NOMO-1 treated with DMSO at 0.1 percent for 48 hours (cell line): ENCODE results near the gene PSMB10.

ENCODE experiments used
- DNase-seq: peaks from one replicate; lab custom pipeline; 2025; ENCODE audit not compliant: unreplicated experiment; lab: John Stamatoyannopoulos, UW

PSMB10 gene

GRCh38 chr16:67893743-67894399 lies 42.8 kb downstream of the PSMB10 start:
- DNase-seq: no peak

- DNase-seq: peak; percentile 96
Observed at GRCh38 chr16:67892899-67893742, 43.5 kb downstream of the PSMB10 start, which contains the start of gene PSKH1. PSKH1 (plus strand) TSS chr16:67893254; CDS start chr16:67908750, 15,496 bp downstream.

DNA sequence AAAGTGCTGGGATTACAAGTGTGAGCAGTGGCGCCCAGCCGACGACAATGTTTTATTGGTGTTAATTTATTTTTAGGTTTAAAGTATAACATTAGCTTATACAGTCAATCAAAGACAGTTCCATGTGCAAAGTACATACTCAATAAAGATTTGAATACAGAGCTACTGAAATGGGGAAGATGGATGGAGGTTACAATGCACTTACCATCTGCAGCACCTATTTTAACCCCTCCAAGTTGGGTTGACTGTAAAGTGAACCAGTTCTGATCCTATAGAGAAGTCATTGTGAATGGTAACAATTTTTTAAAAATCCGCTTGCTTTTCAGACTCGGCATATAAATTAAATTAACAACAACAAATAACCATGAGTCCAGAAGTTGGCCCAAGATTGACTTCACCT lies 44.3 kb downstream of the PSMB10 start:
- DNase-seq: no peak

DNA sequence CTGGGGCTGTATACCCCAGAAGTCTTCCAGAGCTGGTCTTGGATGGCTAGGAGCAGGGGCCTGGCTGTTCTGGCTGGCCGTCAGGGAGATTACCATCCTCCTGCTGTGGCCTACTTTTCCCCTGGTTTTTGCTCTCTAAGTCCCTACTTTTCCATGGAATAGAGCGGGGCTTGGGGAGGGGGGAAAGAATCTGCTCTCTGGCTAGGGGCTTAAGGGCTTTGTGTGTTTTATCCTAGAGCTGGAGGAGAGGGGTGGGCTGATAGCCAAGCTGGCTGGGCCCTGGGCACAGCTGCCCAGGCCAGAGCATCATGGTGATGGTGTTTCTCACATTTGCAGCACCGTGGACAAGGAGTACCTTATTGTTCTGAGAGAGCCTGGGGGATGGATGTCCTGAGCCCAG lies 48.3 kb downstream of the PSMB10 start:
- no peak for DNase-seq

DNA sequence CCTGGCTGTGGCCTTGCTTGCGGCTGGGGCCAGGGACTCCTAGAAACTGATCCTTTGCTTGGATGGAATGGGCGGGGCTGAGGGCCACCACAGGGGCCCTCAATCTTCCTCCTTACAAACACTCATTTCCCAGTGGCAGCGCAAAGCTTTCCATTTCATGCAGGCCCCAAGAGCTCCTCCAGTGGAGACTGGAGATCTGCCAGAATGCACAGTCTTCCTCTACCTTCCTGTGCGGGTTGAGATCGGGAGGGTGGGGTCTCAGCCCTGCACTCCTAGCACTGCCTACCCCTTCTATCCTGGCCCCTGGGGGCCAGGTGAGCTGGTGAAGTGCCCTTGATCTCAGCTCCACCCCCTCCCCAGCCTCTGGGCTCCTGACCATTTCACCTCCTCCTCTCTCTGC lies 50.3 kb downstream of the PSMB10 start:
- no peak for DNase-seq

DNA sequence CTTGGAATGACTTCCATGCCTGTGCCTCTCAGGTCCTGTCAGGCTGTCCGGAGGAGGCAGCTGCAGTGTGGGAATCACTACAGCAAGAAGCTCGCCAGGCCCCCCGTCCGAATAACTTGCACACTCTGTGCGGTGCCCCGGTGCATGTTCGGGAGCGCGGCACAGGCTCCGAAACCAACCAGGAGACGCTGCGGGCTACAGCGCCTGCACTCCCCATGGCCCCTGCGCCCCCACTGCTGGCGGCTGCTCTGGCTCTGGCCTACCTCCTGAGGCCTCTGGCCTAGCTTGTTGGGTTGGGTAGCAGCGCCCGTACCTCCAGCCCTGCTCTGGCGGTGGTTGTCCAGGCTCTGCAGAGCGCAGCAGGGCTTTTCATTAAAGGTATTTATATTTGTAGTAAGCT lies 50.7 kb downstream of the PSMB10 start:
- DNase-seq: no peak

GRCh38 chr16:67885545-67885944 lies 51.1 kb downstream of the PSMB10 start:
- no peak for DNase-seq

DNA sequence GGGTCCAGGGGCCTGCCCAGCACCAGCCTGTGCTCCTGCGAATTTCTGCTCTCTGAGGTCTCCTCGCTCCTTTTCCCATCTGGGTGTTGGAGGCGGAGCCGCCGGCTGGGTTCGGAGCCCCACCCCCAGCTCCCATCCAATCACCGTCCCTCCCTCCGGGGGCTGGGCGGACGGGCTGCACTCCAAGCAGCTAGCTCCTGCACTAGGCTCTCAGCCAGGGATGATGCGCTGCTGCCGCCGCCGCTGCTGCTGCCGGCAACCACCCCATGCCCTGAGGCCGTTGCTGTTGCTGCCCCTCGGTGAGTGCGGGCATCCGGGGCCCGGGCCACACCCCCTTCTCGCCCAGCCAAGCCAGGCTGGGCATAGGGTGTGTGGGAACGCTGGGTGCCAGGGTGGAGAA lies 52.0 kb downstream of the PSMB10 start, which contains the start of gene NRN1L:
TSS of gene NRN1L (plus strand) at position 202 of the 400 bp plus-strand sequence. CDS start at position 221, 19 bp downstream.
- no peak for DNase-seq
